A549 treated with CpdA at 1 μM for 4 hours (cell line): ENCODE measurements around the gene ZNF804B. TPM values are rescaled to one million over a fixed set of nuclear protein-coding genes. Genes with fewer than 3 reads are reported as not detected.

ENCODE experiments used
- total RNA-seq: library from RNA; stranded (reverse); fragments of 200-300 nt; extraction: Qiagen RNA extraction; gene quantifications from 5 replicates; pipeline ENCODE4 v1.2.3, GENCODE V29; 2022; ENCODE audit warnings: low read depth

Gene ZNF804B
- total RNA-seq, result not detected in 5 replicates

DNA sequence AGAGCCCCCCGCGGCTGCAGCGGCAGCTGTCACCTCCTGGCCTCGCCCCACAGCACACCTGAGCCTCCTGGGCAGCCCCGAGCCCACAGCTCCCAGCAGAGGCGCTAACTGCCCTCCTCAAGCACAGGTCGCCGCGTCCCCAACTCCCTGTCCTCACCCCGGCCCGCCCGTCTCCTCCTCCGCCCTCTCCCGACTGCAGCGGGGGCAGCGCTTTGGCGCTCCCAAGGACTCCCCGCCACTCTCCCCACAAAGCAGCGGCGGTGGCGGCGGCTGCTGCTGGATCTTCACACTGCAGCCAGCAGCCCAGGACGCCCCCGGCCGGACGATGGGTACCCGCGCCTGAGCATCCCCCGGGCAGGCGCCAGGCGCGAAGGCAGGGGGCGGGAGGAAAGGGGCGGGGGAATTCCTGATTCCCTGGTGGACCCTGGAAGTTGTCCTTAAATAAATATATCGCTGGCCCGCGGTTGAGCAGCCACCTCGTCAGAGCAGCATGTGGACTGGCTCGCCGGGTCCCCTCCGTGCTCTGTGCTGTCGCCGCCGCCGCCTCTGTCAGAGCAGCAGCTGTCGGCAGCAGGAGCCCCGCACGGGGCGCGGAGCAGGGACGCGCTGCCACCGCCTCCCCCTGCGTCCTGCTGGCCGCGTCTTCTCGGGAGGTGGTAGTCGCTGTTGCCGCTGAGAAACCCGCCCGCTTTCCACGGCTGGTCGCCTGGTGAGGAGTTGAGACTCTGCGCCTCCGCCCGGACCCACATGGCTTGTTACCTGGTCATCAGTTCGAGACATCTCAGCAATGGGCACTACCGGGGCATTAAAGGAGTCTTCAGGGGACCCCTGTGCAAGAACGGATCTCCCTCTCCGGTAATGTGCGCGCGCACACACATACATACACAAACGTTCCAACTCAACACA lies at the start of gene ZNF804B:
Gene ZNF804B (plus strand): TSS at position 471 of the 906 bp plus-strand sequence. CDS start 277 bp downstream, at position 748.

DNA sequence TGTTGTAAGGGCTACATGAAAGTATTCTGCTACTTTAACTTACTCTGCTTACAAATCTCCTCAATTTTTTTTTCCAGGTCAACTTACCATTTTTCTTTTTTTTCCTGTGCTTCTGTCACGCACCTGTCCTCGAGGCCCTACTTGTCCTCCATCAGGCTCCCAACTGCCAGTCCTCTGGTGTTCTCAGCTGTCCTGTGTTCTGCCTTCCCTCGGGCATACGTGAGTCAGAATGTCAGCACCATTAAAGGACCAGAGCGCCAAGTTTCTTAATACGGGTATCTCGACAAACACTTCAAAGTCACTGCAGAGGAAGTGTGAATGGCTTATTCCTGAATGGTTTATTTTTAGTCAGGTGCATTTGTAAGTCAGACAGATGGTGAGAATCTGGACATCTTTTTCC lies 36.1 kb downstream of the ZNF804B start, which contains the start of gene TEX47:
Gene TEX47 (minus strand): TSS at position 185 of the 400 bp plus-strand sequence. CDS start 795 bp downstream, outside the sequence.

Other genes with a start within 250 kb of the ZNF804B start
- not detected in 5 replicates for gene TEX47, start 36.0 kb downstream of the ZNF804B start, total RNA-seq